Suprapubic skin (tissue), 4 donors: ENCODE data around the gene MIGA2. TPM values are rescaled to one million over a fixed set of nuclear protein-coding genes. Genes with fewer than 3 reads are reported as not detected.

Source experiments
- DNase-seq, 2 donors: peaks; one replicate each; pipeline ENCODE4 v3.0.0-alpha.2; 2019; ENCODE audit warnings: low spot score in 2 of 2
- H3K27ac ChIP-seq: fragments of 200-600 bp; sonication (generic); one replicate; pipeline ENCODE4 v1.5.1; 2019
- H3K27me3 ChIP-seq: fragments of 200-600 bp; sonication (generic); one replicate; pipeline ENCODE4 v1.5.1; 2019
- H3K36me3 ChIP-seq: fragments of 200-600 bp; sonication (generic); one replicate; pipeline ENCODE4 v1.5.1; 2019
- H3K4me1 ChIP-seq: fragments of 200-600 bp; sonication (generic); one replicate; pipeline ENCODE4 v1.5.1; 2019
- H3K4me3 ChIP-seq: fragments of 200-600 bp; sonication (generic); one replicate; pipeline ENCODE4 v1.5.1; 2019; ENCODE audit warnings: mild to moderate bottlenecking
- H3K9me3 ChIP-seq: fragments of 200-600 bp; sonication (generic); one replicate; pipeline ENCODE4 v1.5.1; 2019
- CTCF ChIP-seq, 2 donors: fragments of 200-600 bp in 1 of 2; fragments of 450-650 bp in 1 of 2; sonication (generic) in 1 of 2; IDR thresholded peaks; one replicate each; pipeline ENCODE4 v1.5.1; 2016 to 2019; ENCODE audit warnings: antibody characterized with exemption in 2 of 2, mild to moderate bottlenecking in 1 of 2, moderate library complexity in 1 of 2
- EP300 ChIP-seq: sonication (generic); formaldehyde crosslinking; IDR thresholded peaks from one replicate; pipeline ENCODE4 v1.6.1; 2017; ENCODE audit warnings: antibody characterized with exemption
- POLR2A ChIP-seq, 2 donors: fragments of 450-650 bp; IDR thresholded peaks; one replicate each; pipeline ENCODE4 v1.6.1; 2017; ENCODE audit warnings: antibody characterized with exemption in 2 of 2, mild to moderate bottlenecking in 2 of 2, moderate library complexity in 2 of 2
- POLR2AphosphoS5 ChIP-seq, 3 donors: sonication (generic); formaldehyde crosslinking; IDR thresholded peaks; one replicate each; pipeline ENCODE4 v1.6.1; 2017; ENCODE audit warnings: antibody characterized with exemption in 3 of 3
- WGBS: methylation state at CpG from one replicate; pipeline ENCODE4 v1.1.5; 2018; 5-methylcytosine and 5-hydroxymethylcytosine counted together
- total RNA-seq, 4 donors: library from RNA; depleted of rRNA; stranded (reverse); fragments of >200 nt; gene quantifications; one replicate each; pipeline ENCODE4 v1.1.0, GENCODE V29; 2016

The MIGA2 gene
- 10 to 100 TPM; 28.3 to 44.3 (median 39.7) TPM for total RNA-seq

GRCh38 chr9:129036241-129036922 is at the start of gene MIGA2:
Gene MIGA2, plus strand, starts transcription at chr9:129036626. Its CDS starts 3,969 bp downstream, at chr9:129040595.
- H3K36me3 ChIP-seq = peaks cover 9% of the 10 kb centered on the region

GRCh38 chr9:128986671-128987070 is 49.8 kb upstream of the MIGA2 start:
- no peak overlapping the region for H3K4me3 ChIP-seq
- H3K9me3 ChIP-seq = no peaks in the 10 kb centered on the region
- TF ChIP-seq EP300 (no peak), POLR2A (IDR thresholded peaks at IDR 0.05) (no peak), POLR2AphosphoS5 (IDR thresholded peaks at IDR 0.05) (no peak), CTCF (IDR thresholded peaks at IDR 0.05) (no peak)
- peaks cover 13% of the 10 kb centered on the region for H3K4me1 ChIP-seq
- 66% methylated on average over 5 of the region's 5 CpGs for WGBS
- H3K27ac ChIP-seq = no peak overlapping the region
- H3K36me3 ChIP-seq = peaks cover 89% of the 10 kb centered on the region
- no peak for DNase-seq
- H3K27me3 ChIP-seq = no peaks in the 10 kb centered on the region

More at GRCh38 chr9:129036241-129036922, at the start of gene MIGA2:
- 0% methylated on average over 36 of the region's 49 CpGs for WGBS
- no peaks in the 10 kb centered on the region for H3K27me3 ChIP-seq
- TF ChIP-seq EP300 (no peak), POLR2AphosphoS5 (IDR thresholded peaks at IDR 0.05) (peak in 2 of 3 donors; percentile 55 to 67), POLR2A (IDR thresholded peaks at IDR 0.05) (peak in 1 of 2 donors; percentile 74), CTCF (IDR thresholded peaks at IDR 0.05) (no peak)
- H3K4me3 ChIP-seq = peak within 1 kb of the TSS; percentile 81
- H3K27ac ChIP-seq = peak within 1 kb of the TSS; percentile 62
- peaks cover 25% of the 10 kb centered on the region for H3K4me1 ChIP-seq
- DNase-seq = peak; percentile 99
- H3K9me3 ChIP-seq = no peaks in the 10 kb centered on the region

GRCh38 chr9:128987805-128988204 is 48.6 kb upstream of the MIGA2 start:
- Histone ChIP-seq H3K36me3 (peaks cover 85% of the 10 kb centered on the region), H3K9me3 (no peaks in the 10 kb centered on the region), H3K4me3 (no peak overlapping the region), H3K27ac (peak overlapping the region; percentile 51), H3K27me3 (no peaks in the 10 kb centered on the region), H3K4me1 (peaks cover 13% of the 10 kb centered on the region)
- 47% methylated on average over 5 of the region's 5 CpGs for WGBS
- TF ChIP-seq EP300 = no peak
- no peak for TF ChIP-seq CTCF (IDR thresholded peaks at IDR 0.05)
- TF ChIP-seq POLR2AphosphoS5 (IDR thresholded peaks at IDR 0.05) = no peak
- no peak for TF ChIP-seq POLR2A (IDR thresholded peaks at IDR 0.05)
- DNase-seq = no peak

GRCh38 chr9:128992995-128993394 is 43.4 kb upstream of the MIGA2 start:
- H3K4me3 ChIP-seq = no peak overlapping the region
- H3K27ac ChIP-seq = no peak overlapping the region
- no peaks in the 10 kb centered on the region for H3K9me3 ChIP-seq
- peaks cover 8% of the 10 kb centered on the region for H3K4me1 ChIP-seq
- H3K27me3 ChIP-seq = no peaks in the 10 kb centered on the region
- 60% methylated on average over 7 of the region's 7 CpGs for WGBS
- TF ChIP-seq CTCF (IDR thresholded peaks at IDR 0.05) (peak in 1 of 2 donors; percentile 28), POLR2A (IDR thresholded peaks at IDR 0.05) (no peak)
- peaks cover 90% of the 10 kb centered on the region for H3K36me3 ChIP-seq
- no peak for DNase-seq

- Histone ChIP-seq H3K9me3 (no peaks in the 10 kb centered on the region), H3K36me3 (peaks cover 94% of the 10 kb centered on the region), H3K4me3 (no peak overlapping the region), H3K27ac (no peak overlapping the region), H3K4me1 (peaks cover 10% of the 10 kb centered on the region), H3K27me3 (no peaks in the 10 kb centered on the region)
- 85% methylated on average over 5 of the region's 5 CpGs for WGBS
- DNase-seq = no peak
- TF ChIP-seq CTCF (IDR thresholded peaks at IDR 0.05) (no peak), POLR2AphosphoS5 (IDR thresholded peaks at IDR 0.05) (no peak), EP300 (no peak), POLR2A (IDR thresholded peaks at IDR 0.05) (no peak)
These were observed 40.6 kb upstream of the MIGA2 start for GRCh38 chr9:128995791-128996190.
